Activated T-cell treated with anti-CD3 and anti-CD28 coated beads, Interleukin-2, amount 50 U/mL, for 24 hours (primary cell): ENCODE data around the gene ADCY2.

ENCODE experiments used
- DNase-seq: peaks from one replicate; pipeline ENCODE4 v3.0.0-alpha.2; 2020
- H3K27ac Mint-ChIP-seq: 2 replicates; pipeline ENCODE4 v1.8.0; 2020; ENCODE audit warnings: mild to moderate bottlenecking, mixed read lengths
- H3K27me3 Mint-ChIP-seq: 2 replicates; pipeline ENCODE4 v1.8.0; 2020; ENCODE audit warnings: mixed read lengths
- H3K36me3 Mint-ChIP-seq: 2 replicates; pipeline ENCODE4 v1.8.0; 2020; ENCODE audit warnings: low read depth, mixed read lengths
- H3K4me1 Mint-ChIP-seq: 2 replicates; pipeline ENCODE4 v1.8.0; 2020; ENCODE audit warnings: low read depth, mixed read lengths
- H3K4me3 Mint-ChIP-seq: 2 replicates; pipeline ENCODE4 v1.8.0; 2020; ENCODE audit warnings: mild to moderate bottlenecking, moderate library complexity, mixed read lengths
- H3K9me3 Mint-ChIP-seq: 2 replicates; pipeline ENCODE4 v1.8.0; 2020; ENCODE audit warnings: mixed read lengths

ADCY2 gene

GRCh38 chr5:7770436-7770835, 374.5 kb downstream of the ADCY2 start:
- H3K27me3 Mint-ChIP-seq, result peaks cover 40% of the 10 kb centered on the region

GRCh38 chr5:7772141-7772540, 376.2 kb downstream of the ADCY2 start:
- Mint-ChIP-seq H3K36me3 (no peaks in the 10 kb centered on the region), H3K9me3 (no peaks in the 10 kb centered on the region), H3K4me3 (no peak overlapping the region), H3K27ac (no peak overlapping the region), H3K4me1 (no peaks in the 10 kb centered on the region), H3K27me3 (peaks cover 43% of the 10 kb centered on the region)
- DNase-seq, result no peak

More at GRCh38 chr5:7770436-7770835, 374.5 kb downstream of the ADCY2 start:
- H3K36me3 Mint-ChIP-seq, result no peaks in the 10 kb centered on the region
- DNase-seq, result no peak
- H3K4me1 Mint-ChIP-seq, result no peaks in the 10 kb centered on the region
- H3K9me3 Mint-ChIP-seq, result no peaks in the 10 kb centered on the region
- H3K4me3 Mint-ChIP-seq, result no peak overlapping the region
- no peak overlapping the region for H3K27ac Mint-ChIP-seq

GRCh38 chr5:7773178-7773577, 377.2 kb downstream of the ADCY2 start:
- Mint-ChIP-seq H3K27ac (no peak overlapping the region), H3K36me3 (no peaks in the 10 kb centered on the region), H3K4me1 (no peaks in the 10 kb centered on the region), H3K9me3 (no peaks in the 10 kb centered on the region), H3K4me3 (no peak overlapping the region), H3K27me3 (peaks cover 50% of the 10 kb centered on the region)
- no peak for DNase-seq

DNA sequence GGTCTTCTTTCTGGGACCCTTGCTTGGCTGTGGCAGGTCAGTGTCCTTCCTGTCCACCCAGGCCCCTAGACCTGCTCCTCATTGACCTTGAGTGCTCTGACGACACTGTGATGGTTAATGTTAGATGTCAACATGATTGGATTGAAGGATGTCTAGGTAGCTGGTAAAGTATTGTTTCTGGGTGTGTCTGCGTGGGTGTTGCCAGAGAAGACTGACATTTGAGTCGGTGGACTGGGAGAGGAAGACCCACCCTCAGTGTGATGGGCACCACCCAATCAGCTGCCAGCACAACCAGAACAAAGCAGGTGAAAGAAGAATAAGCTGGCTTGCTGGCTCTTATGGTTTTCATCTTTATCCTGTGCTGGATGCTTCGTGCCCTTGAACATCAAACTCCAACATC, 380.5 kb downstream of the ADCY2 start:
- Mint-ChIP-seq H3K36me3 (no peaks in the 10 kb centered on the region), H3K27ac (no peak overlapping the region), H3K9me3 (no peaks in the 10 kb centered on the region), H3K27me3 (peaks cover 67% of the 10 kb centered on the region), H3K4me3 (no peak overlapping the region), H3K4me1 (peaks cover 14% of the 10 kb centered on the region)
- no peak for DNase-seq

DNA sequence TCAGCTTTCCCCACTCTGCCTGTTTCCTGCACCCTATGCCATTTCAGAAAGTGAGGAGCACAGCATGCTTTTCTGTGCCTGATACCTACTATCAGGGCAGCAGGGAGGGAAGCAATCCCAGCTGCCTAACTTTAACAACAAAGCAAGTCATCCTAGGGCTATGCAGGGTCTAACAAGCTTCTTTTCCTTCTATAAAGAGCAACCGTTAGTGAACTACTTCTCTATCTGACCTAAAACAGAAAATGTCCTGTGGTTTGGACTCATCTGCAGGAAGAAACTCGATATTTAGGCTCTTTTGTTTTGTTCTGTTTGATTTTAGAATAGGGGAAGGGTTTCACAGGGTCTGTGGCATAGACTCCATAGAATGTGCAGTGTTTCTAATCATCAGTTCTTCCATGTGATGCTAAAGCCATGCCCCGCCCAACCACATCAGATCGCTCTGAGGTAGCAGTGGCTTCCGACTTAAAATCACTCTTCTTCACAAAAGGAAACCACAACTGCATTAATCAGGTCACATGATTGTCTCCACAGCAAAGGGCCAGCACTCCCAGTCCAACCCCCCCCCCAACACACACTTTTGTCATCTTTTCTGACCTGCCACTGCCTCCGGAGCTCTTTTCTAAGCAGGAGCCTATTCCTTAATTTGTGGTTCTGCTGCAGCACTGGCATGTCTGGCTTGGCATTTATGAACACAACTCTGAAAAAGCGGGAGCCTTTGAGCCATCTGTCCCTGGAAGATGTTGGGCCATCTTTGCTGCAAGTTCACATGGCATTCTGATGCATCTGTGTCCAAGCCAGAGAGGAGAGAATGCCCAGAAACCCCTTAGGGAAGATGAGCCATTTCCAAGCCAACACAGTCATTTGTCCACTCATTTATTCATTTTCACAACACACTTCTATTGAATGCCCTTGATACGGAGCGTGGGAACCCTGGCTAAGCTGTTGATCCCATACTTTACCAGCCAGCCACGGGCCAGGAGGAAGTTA, 383.4 kb downstream of the ADCY2 start:
- H3K4me3 Mint-ChIP-seq, result no peak overlapping the region
- no peak overlapping the region for H3K27ac Mint-ChIP-seq
- peaks cover 14% of the 10 kb centered on the region for H3K4me1 Mint-ChIP-seq
- peaks cover 82% of the 10 kb centered on the region for H3K27me3 Mint-ChIP-seq
- no peak for DNase-seq
- no peaks in the 10 kb centered on the region for H3K36me3 Mint-ChIP-seq
- no peaks in the 10 kb centered on the region for H3K9me3 Mint-ChIP-seq

DNA sequence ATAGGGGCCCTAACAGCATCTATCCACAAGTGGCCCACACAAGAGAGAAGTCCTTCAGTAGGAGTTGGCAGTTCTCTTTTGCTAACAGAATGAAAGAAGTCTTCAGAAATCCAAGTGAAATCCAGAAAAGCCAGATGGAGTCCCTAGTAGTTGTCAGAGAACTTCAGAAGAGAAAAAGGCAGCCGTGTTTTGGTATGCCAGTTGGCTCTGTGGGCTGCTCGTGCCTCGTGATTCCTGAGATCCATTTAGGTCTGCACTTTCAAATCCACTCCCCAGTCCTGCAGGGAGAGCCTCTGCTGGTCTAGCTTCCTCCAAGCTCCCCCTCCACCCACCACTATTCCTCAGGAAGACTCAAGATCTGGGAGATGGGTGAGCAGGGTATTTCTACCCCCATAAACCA, 386.0 kb downstream of the ADCY2 start:
- no peak for DNase-seq
- Mint-ChIP-seq H3K36me3 (no peaks in the 10 kb centered on the region), H3K27me3 (peaks cover 77% of the 10 kb centered on the region), H3K9me3 (no peaks in the 10 kb centered on the region), H3K4me3 (no peak overlapping the region), H3K4me1 (peaks cover 14% of the 10 kb centered on the region), H3K27ac (no peak overlapping the region)

GRCh38 chr5:7784683-7785380, 388.9 kb downstream of the ADCY2 start:
- H3K9me3 Mint-ChIP-seq, result no peaks in the 10 kb centered on the region
- no peak overlapping the region for H3K4me3 Mint-ChIP-seq
- peaks cover 52% of the 10 kb centered on the region for H3K27me3 Mint-ChIP-seq
- DNase-seq, result no peak
- H3K36me3 Mint-ChIP-seq, result no peaks in the 10 kb centered on the region
- H3K27ac Mint-ChIP-seq, result no peak overlapping the region
- H3K4me1 Mint-ChIP-seq, result peaks cover under 1% of the 10 kb centered on the region

DNA sequence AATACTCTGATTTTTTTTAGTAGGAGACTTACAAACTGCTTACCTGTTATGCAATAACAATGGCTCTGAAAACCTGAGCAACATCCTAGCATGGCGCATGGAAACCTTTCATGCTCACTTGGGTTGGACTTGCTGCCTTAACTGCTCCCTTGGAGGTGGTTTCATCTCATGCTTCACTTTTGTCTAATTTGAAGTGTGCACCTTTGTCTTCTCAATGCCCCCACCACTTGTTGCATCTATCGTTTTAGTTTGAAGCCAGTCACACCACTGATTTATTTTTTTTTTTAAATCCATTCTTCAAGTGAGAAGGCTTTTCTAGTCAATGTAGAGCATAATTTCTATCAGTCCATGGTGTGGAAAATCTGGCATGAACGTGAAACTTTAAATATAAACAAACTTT, 391.8 kb downstream of the ADCY2 start:
- Mint-ChIP-seq H3K9me3 (no peaks in the 10 kb centered on the region), H3K4me3 (no peak overlapping the region), H3K36me3 (no peaks in the 10 kb centered on the region), H3K27ac (no peak overlapping the region), H3K4me1 (no peaks in the 10 kb centered on the region), H3K27me3 (peaks cover 34% of the 10 kb centered on the region)
- no peak for DNase-seq

DNA sequence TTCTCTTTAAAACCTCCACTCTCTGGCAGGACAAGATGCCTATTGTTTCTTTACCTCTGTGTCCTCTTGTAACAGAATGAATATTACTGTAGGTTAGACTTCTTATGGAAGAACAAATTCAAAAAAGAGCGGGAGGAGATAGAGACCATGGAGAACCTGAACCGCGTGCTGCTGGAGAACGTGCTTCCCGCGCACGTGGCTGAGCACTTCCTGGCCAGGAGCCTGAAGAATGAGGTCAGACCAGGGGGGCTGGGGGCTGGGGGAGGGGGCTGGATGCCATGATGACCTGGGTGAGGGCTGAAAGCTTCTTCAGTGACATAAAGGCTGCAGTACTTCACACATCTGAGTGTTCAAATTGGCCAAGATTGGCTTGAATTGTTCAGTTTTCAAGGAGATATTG, 393.6 kb downstream of the ADCY2 start:
- Mint-ChIP-seq H3K9me3 (no peaks in the 10 kb centered on the region), H3K36me3 (no peaks in the 10 kb centered on the region), H3K27me3 (peaks cover 24% of the 10 kb centered on the region), H3K27ac (no peak overlapping the region), H3K4me1 (no peaks in the 10 kb centered on the region), H3K4me3 (no peak overlapping the region)
- DNase-seq, result no peak

GRCh38 chr5:7793895-7794294, 398.0 kb downstream of the ADCY2 start:
- DNase-seq, result no peak
- no peaks in the 10 kb centered on the region for H3K9me3 Mint-ChIP-seq
- H3K4me1 Mint-ChIP-seq, result no peaks in the 10 kb centered on the region
- H3K4me3 Mint-ChIP-seq, result no peak overlapping the region
- H3K36me3 Mint-ChIP-seq, result no peaks in the 10 kb centered on the region
- peaks cover 22% of the 10 kb centered on the region for H3K27me3 Mint-ChIP-seq
- H3K27ac Mint-ChIP-seq, result no peak overlapping the region

GRCh38 chr5:7794311-7794710, 398.4 kb downstream of the ADCY2 start:
- H3K36me3 Mint-ChIP-seq, result no peaks in the 10 kb centered on the region
- no peak for DNase-seq
- no peaks in the 10 kb centered on the region for H3K4me1 Mint-ChIP-seq
- H3K27ac Mint-ChIP-seq, result no peak overlapping the region
- H3K9me3 Mint-ChIP-seq, result no peaks in the 10 kb centered on the region
- peaks cover 22% of the 10 kb centered on the region for H3K27me3 Mint-ChIP-seq
- H3K4me3 Mint-ChIP-seq, result no peak overlapping the region

DNA sequence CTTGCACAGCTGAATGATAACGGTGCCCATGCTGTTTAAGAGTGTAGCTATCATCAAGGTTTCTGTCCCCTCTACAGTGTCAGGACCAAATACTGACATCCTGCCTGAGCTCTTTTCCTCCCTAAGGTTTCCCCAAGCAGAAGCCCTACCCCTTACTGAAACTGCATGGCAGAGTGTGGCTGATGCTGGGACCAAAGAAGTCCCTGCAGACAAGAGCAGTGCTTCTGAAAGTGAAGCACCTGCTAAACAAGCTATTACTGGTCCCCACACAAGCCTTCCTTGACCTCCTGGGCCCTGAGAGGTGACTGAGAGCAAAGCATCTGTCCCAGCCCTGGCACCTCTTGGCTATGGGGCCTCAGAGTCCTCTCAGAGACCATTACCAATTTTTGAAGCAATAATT, 398.9 kb downstream of the ADCY2 start:
- Mint-ChIP-seq H3K27me3 (peaks cover 22% of the 10 kb centered on the region), H3K4me1 (no peaks in the 10 kb centered on the region), H3K27ac (no peak overlapping the region), H3K9me3 (no peaks in the 10 kb centered on the region), H3K36me3 (no peaks in the 10 kb centered on the region), H3K4me3 (no peak overlapping the region)
- no peak for DNase-seq

GRCh38 chr5:7795306-7795705, 399.4 kb downstream of the ADCY2 start:
- no peak for DNase-seq
- Mint-ChIP-seq H3K27me3 (peaks cover 22% of the 10 kb centered on the region), H3K27ac (no peak overlapping the region), H3K4me1 (no peaks in the 10 kb centered on the region), H3K4me3 (no peak overlapping the region), H3K9me3 (no peaks in the 10 kb centered on the region), H3K36me3 (no peaks in the 10 kb centered on the region)

GRCh38 chr5:7801891-7802614, 406.1 kb downstream of the ADCY2 start:
- Mint-ChIP-seq H3K36me3 (no peaks in the 10 kb centered on the region), H3K4me1 (no peaks in the 10 kb centered on the region), H3K4me3 (no peak overlapping the region), H3K9me3 (no peaks in the 10 kb centered on the region), H3K27ac (no peak overlapping the region), H3K27me3 (peaks cover 18% of the 10 kb centered on the region)
- DNase-seq, result no peak
